Peyer's patch (tissue), 4 donors: Measurements from ENCODE around the gene MAEA. TPM values are rescaled to one million over a fixed set of nuclear protein-coding genes. Genes with fewer than 3 reads are reported as not detected.

Experiments used
- DNase-seq, 3 donors: peaks; one replicate each; pipeline ENCODE4 v3.0.0-alpha.2; 2017 to 2019
- H3K27ac ChIP-seq, 4 donors: fragments of 200-600 bp; sonication (generic); one replicate each; pipeline ENCODE4 v1.5.1; 2016 to 2019
- H3K27me3 ChIP-seq, 2 donors: fragments of 200-600 bp; sonication (generic); one replicate each; pipeline ENCODE4 v1.5.1; 2019
- H3K36me3 ChIP-seq, 3 donors: fragments of 200-600 bp; sonication (generic); one replicate each; pipeline ENCODE4 v1.5.1; 2016 to 2019
- H3K4me1 ChIP-seq, 4 donors: fragments of 200-600 bp; sonication (generic); one replicate each; pipeline ENCODE4 v1.5.1; 2016 to 2019
- H3K4me3 ChIP-seq, 4 donors: fragments of 200-600 bp; sonication (generic); 1 replicate in 3 of 4; 2 replicates in 1 of 4; pipeline ENCODE4 v1.5.1; 2016 to 2019; ENCODE audit warnings: mild to moderate bottlenecking in 1 of 4
- H3K9me3 ChIP-seq, 4 donors: fragments of 200-600 bp; sonication (generic); one replicate each; pipeline ENCODE4 v1.5.1; 2016 to 2019; ENCODE audit warnings: mild to moderate bottlenecking in 1 of 4
- CTCF ChIP-seq, 6 experiments: fragments of 450-650 bp in 4 of 6; fragments of 200-600 bp in 2 of 6; sonication (generic) in 1 of 6; IDR thresholded peaks; one replicate each; pipeline ENCODE4 v1.5.1; 2017 to 2019; ENCODE audit warnings: antibody characterized with exemption in 6 of 6, mild to moderate bottlenecking in 3 of 6, moderate library complexity in 1 of 6
- POLR2A ChIP-seq, 2 donors: fragments of 450-650 bp; IDR thresholded peaks; one replicate each; pipeline ENCODE4 v1.5.1; 2017; ENCODE audit warnings: antibody characterized with exemption in 2 of 2, mild to moderate bottlenecking in 2 of 2, moderate library complexity in 2 of 2
- total RNA-seq, 4 donors: library from RNA; depleted of rRNA; stranded (reverse); fragments of >200 nt; gene quantifications; one replicate each; pipeline ENCODE4 v1.1.0, GENCODE V29; 2016

The MAEA gene
- total RNA-seq, 4 donors from 2014 or later: 112 to 200 (median 143) TPM

- no peaks in the 10 kb centered on the region for H3K9me3 ChIP-seq
- no peak for DNase-seq
- TF ChIP-seq CTCF (IDR thresholded peaks at IDR 0.05) (no peak), POLR2A (IDR thresholded peaks at IDR 0.05) (no peak)
- peaks cover 0 to 6% (median 0%) of the 10 kb centered on the region in 3 donors for H3K36me3 ChIP-seq
- peaks cover 0 to 5% (median 2%) of the 10 kb centered on the region in 4 donors for H3K4me1 ChIP-seq
- H3K27ac ChIP-seq: no peak overlapping the region
- no peak overlapping the region for H3K4me3 ChIP-seq
- H3K27me3 ChIP-seq: no peaks in the 10 kb centered on the region
Measured at GRCh38 chr4:1255699-1256098, 34.0 kb upstream of the MAEA start.

GRCh38 chr4:1258457-1258856 is 31.2 kb upstream of the MAEA start:
- TF ChIP-seq CTCF (IDR thresholded peaks at IDR 0.05) (peak in 2 of 6 experiments; percentile 6 to 23), POLR2A (IDR thresholded peaks at IDR 0.05) (no peak)
- no peak for DNase-seq
- Histone ChIP-seq H3K4me1 (no peaks in the 10 kb centered on the region), H3K4me3 (no peak overlapping the region), H3K9me3 (no peaks in the 10 kb centered on the region), H3K27me3 (no peaks in the 10 kb centered on the region), H3K27ac (no peak overlapping the region), H3K36me3 (no peaks in the 10 kb centered on the region)

GRCh38 chr4:1259966-1260365 is 29.7 kb upstream of the MAEA start:
- Histone ChIP-seq H3K27ac (no peak overlapping the region), H3K27me3 (no peaks in the 10 kb centered on the region), H3K4me3 (no peak overlapping the region), H3K9me3 (no peaks in the 10 kb centered on the region), H3K36me3 (no peaks in the 10 kb centered on the region), H3K4me1 (no peaks in the 10 kb centered on the region)
- DNase-seq: no peak
- TF ChIP-seq POLR2A (IDR thresholded peaks at IDR 0.05) (no peak), CTCF (IDR thresholded peaks at IDR 0.05) (no peak)

- no peaks in the 10 kb centered on the region for H3K4me1 ChIP-seq
- no peaks in the 10 kb centered on the region for H3K9me3 ChIP-seq
- no peaks in the 10 kb centered on the region for H3K27me3 ChIP-seq
- no peak overlapping the region for H3K27ac ChIP-seq
- TF ChIP-seq POLR2A (IDR thresholded peaks at IDR 0.05) (no peak), CTCF (IDR thresholded peaks at IDR 0.05) (no peak)
- H3K4me3 ChIP-seq: no peak overlapping the region
- no peaks in the 10 kb centered on the region for H3K36me3 ChIP-seq
- DNase-seq: peak in 1 of 3 donors; percentile 41
Measured at GRCh38 chr4:1260418-1261106, 29.1 kb upstream of the MAEA start.

GRCh38 chr4:1261107-1261928 is 28.4 kb upstream of the MAEA start:
- Histone ChIP-seq H3K27me3 (no peaks in the 10 kb centered on the region), H3K9me3 (no peaks in the 10 kb centered on the region), H3K36me3 (no peaks in the 10 kb centered on the region), H3K27ac (no peak overlapping the region), H3K4me1 (no peaks in the 10 kb centered on the region), H3K4me3 (no peak overlapping the region)
- TF ChIP-seq POLR2A (IDR thresholded peaks at IDR 0.05) (no peak), CTCF (IDR thresholded peaks at IDR 0.05) (no peak)
- peak in 1 of 3 donors; percentile 18 for DNase-seq
